K562 (cell line): ENCODE results near the gene C1QTNF5. TPM values are rescaled to one million over a fixed set of nuclear protein-coding genes. Genes with fewer than 3 reads are reported as not detected.
A peak's percentile ranks its signal among the peaks of the same experiment; 100 is the strongest.

Experiments
- ATAC-seq: fragments of 200-7000 bp; cut with Tn5 transposase; 3 replicates; pipeline ENCODE4 v1.9.1; 2020; ENCODE audit warnings: moderate library complexity
- Bru-seq: library from RNA; stranded (reverse); fragments of 400-500 nt; gene quantifications from one replicate; lab custom pipeline; 2021; lab: Mats Ljungman, UMichigan
- BruChase-seq, 2 experiments: library from RNA; stranded (reverse); fragments of 400-500 nt; gene quantifications; one replicate each; lab custom pipeline; 2021; lab: Mats Ljungman, UMichigan
- BruUV-seq: library from RNA; stranded (reverse); fragments of 400-500 nt; replicated peaks from 2 replicates; lab custom pipeline; 2021; lab: Mats Ljungman, UMichigan
- CTCF ChIA-PET: fragments of 300-600 bp; formaldehyde crosslinking; extraction: SDS; loops from one replicate; lab custom pipeline; 2021; ENCODE audit warnings: low intra/inter-chr PET ratio; lab: Yijun Ruan, JAX
- POLR2A ChIA-PET: fragments of 300-600, 350-650 bp; sonication (Branson Sonifier 250); formaldehyde crosslinking; extraction: SDS; loops from one replicate; lab custom pipeline; 2021; ENCODE audit warnings: antibody characterized with exemption, inconsistent platforms; lab: Yijun Ruan, JAX
- DNase-seq, 4 experiments: peaks; one replicate each; pipeline versions ENCODE4 v3.0.0 to v3.0.0-alpha.2; 2011 to 2018; ENCODE audit warnings: low spot score in 3 of 4, mixed read lengths in 3 of 4; ENCODE audit errors: extremely low read depth in 1 of 4
- FAIRE-seq: peaks from 2 replicates; lab custom pipeline; 2011; peaks lifted over from hg19 to GRCh38; lab: Jason Lieb, UNC
- H2AFZ ChIP-seq: 2 replicates; pipeline ENCODE4 v1.6.0; 2011; ENCODE audit warnings: low read depth, low read length, control low read depth, inconsistent platforms
- H3K27ac ChIP-seq: fragments of 200-600 bp; 3 replicates; pipeline ENCODE4 v1.8.0; 2011; ENCODE audit warnings: low read depth, mild to moderate bottlenecking, control low read depth, inconsistent platforms, low read length, moderate library complexity, mixed read lengths; ENCODE audit errors: extremely low read depth
- H3K27me3 ChIP-seq, 2 experiments: fragments of 300-600 bp in 1 of 2; 2 replicates in 1 of 2; 3 replicates in 1 of 2; pipeline versions ENCODE4 v1.6.0 to v1.8.0; 2011; ENCODE audit warnings: inconsistent platforms in 2 of 2, low read length in 2 of 2, mild to moderate bottlenecking in 1 of 2, mixed read lengths in 1 of 2, moderate library complexity in 1 of 2; ENCODE audit not compliant: control insufficient read depth in 2 of 2, insufficient read depth in 2 of 2
- H3K36me3 ChIP-seq: fragments of 300-600 bp; 3 replicates; pipeline ENCODE4 v1.8.0; 2011; ENCODE audit warnings: mild to moderate bottlenecking, low read length, inconsistent platforms; ENCODE audit not compliant: control insufficient read depth, insufficient read depth
- H3K4me1 ChIP-seq, 2 experiments: fragments of 200-600 bp in 1 of 2; replicated peaks in 1 of 2; 2 replicates in 1 of 2; 3 replicates in 1 of 2; pipeline versions ENCODE4 v1.5.1 to v1.8.0; 2011; ENCODE audit warnings: inconsistent platforms in 2 of 2, low read length in 2 of 2, mild to moderate bottlenecking in 1 of 2, mixed read lengths in 1 of 2, moderate library complexity in 1 of 2; ENCODE audit not compliant: control insufficient read depth in 2 of 2, insufficient read depth in 2 of 2
- H3K4me2 ChIP-seq: 2 replicates; pipeline ENCODE4 v1.6.1; 2011; ENCODE audit warnings: low read length, control low read depth, inconsistent platforms, mixed read lengths; ENCODE audit not compliant: insufficient read depth
- H3K4me3 ChIP-seq: fragments of 200-600 bp; sonication (generic), shearing (Covaris generic); 2 replicates; pipeline ENCODE4 v1.5.1; 2016; ENCODE audit warnings: control low read depth, inconsistent platforms
- H3K79me2 ChIP-seq: fragments of 200-600 bp; 3 replicates; pipeline ENCODE4 v1.8.0; 2011; ENCODE audit warnings: low read length, inconsistent platforms; ENCODE audit not compliant: control insufficient read depth, insufficient read depth
- H3K9ac ChIP-seq, 2 experiments: 2 replicates each; pipeline versions ENCODE4 v1.6.0 to v1.6.1; 2011; ENCODE audit warnings: low read depth in 2 of 2, low read length in 2 of 2, control low read depth in 1 of 2, inconsistent platforms in 1 of 2, mild to moderate bottlenecking in 1 of 2, mixed read lengths in 1 of 2; ENCODE audit not compliant: insufficient read depth in 1 of 2
- H3K9me1 ChIP-seq: one replicate; pipeline ENCODE4 v1.6.0; 2011; ENCODE audit warnings: inconsistent platforms, mild to moderate bottlenecking, low read length, moderate library complexity; ENCODE audit not compliant: control insufficient read depth, insufficient read depth
- H3K9me3 ChIP-seq: replicated peaks from 2 replicates; pipeline ENCODE4 v1.5.1; 2011; ENCODE audit warnings: low read depth, low read length, inconsistent platforms; ENCODE audit not compliant: control insufficient read depth, insufficient read depth
- H4K20me1 ChIP-seq: replicated peaks from 2 replicates; pipeline ENCODE4 v1.6.1; 2011; ENCODE audit warnings: low read length, inconsistent platforms, mixed read lengths; ENCODE audit not compliant: control insufficient read depth, insufficient read depth
- CREBBP ChIP-seq: IDR thresholded peaks from one replicate; pipeline ENCODE4 v1.6.1; 2012; ENCODE audit warnings: low read depth, mild to moderate bottlenecking, control low read depth, inconsistent platforms, low read length
- HNRNPK ChIP-seq: fragments of 200-400 bp; formaldehyde crosslinking; IDR thresholded peaks from one replicate; pipeline ENCODE4 v1.6.1; 2018; ENCODE audit warnings: mild to moderate bottlenecking, low read depth, low read length; ENCODE audit not compliant: poor library complexity, severe bottlenecking
- PCBP1 ChIP-seq: fragments of 200-400 bp; formaldehyde crosslinking; IDR thresholded peaks from 2 replicates; pipeline ENCODE4 v1.6.1; 2018; ENCODE audit warnings: mild to moderate bottlenecking, low read depth, low read length; ENCODE audit not compliant: poor library complexity, severe bottlenecking
- WGBS: fragments of 100-300 bp; shearing (Covaris generic); methylation state at CpG from one replicate; pipeline ENCODE4 v1.1.6; 2016; ENCODE audit warnings: low coverage, mixed read lengths; ENCODE audit not compliant: insufficient coverage; ENCODE audit errors: missing lambda C conversion rate; 5-methylcytosine and 5-hydroxymethylcytosine counted together
- in situ Hi-C: fragments of 300-500 bp; cut with MboI; formaldehyde crosslinking; loops from 4 replicates; pipeline ENCODE4 v1.15.0; 2018; ENCODE audit warnings: inconsistent platforms, mixed read lengths
- intact Hi-C: fragments of 100-400 bp; cut with micrococcal nuclease; formaldehyde crosslinking; loops from 2 replicates; pipeline ENCODE4 v1.14.2; 2022
- long read RNA-seq, 3 experiments: library from polyadenylated mRNA in 2 of 3; library from RNA in 1 of 3; unstranded in 2 of 3; stranded (forward) in 1 of 3; transcript quantifications; one replicate each; pipeline ENCODE4 v2.0.0, GENCODE V29; 2019 to 2022
- polyA minus RNA-seq, 3 experiments: library from RNA; depleted of rRNA, polyadenylated mRNA; stranded (reverse); fragments of >200 nt; gene quantifications; 2 replicates each; pipeline ENCODE4 v1.2.3, GENCODE V29; 2011
- polyA plus RNA-seq, 8 experiments: library from polyadenylated mRNA; depleted of rRNA in 4 of 8; stranded (reverse) in 5 of 8; unstranded in 3 of 8; fragments of >200 nt; fragmentation: Nextera tagmentation in 2 of 8; fragmentation: Illumina TruSeq in 1 of 8; extraction: Ambion mirVana in 2 of 8; extraction: Trizol in 1 of 8; gene quantifications; 2 replicates each; pipeline versions ENCODE4 v1.2.1 to v1.2.3, GENCODE V29; 2011 to 2014; ENCODE audit warnings: inconsistent platforms in 1 of 8, missing spikeins in 1 of 8
- total RNA-seq, 7 experiments: library from RNA; depleted of rRNA in 6 of 7; stranded (reverse); fragments of >200 nt in 6 of 7; fragmentation: Illumina TruSeq in 2 of 7; extraction: Trizol in 2 of 7; gene quantifications; 2 replicates each; pipeline versions ENCODE4 v1.2.1 to v1.2.3, GENCODE V29; 2011 to 2021; ENCODE audit warnings: low replicate concordance in 1 of 7

The C1QTNF5 gene
- 0.95 TPM in 1 of 2 replicates, not detected in the other for total RNA-seq (2011; cell fraction: chromatin; rRNA removed; ENCODE audit: low replicate concordance)
- total RNA-seq (2011; cell fraction: nucleolus; rRNA removed): 1.1 and 1.2 TPM in 2 replicates
- 0.88 TPM in 1 of 2 replicates, not detected in the other for total RNA-seq (2011; cell fraction: nucleoplasm; rRNA removed)
- total RNA-seq (2014; rRNA removed): 0.18 and 0.82 TPM in 2 replicates
- total RNA-seq (2014; rRNA removed; fragmentation: Illumina TruSeq; extraction: Trizol): 0.13 and 0.18 TPM in 2 replicates
- 0.22 TPM in 1 of 2 replicates, not detected in the other for total RNA-seq (2015; rRNA removed; fragmentation: Illumina TruSeq; extraction: Trizol)
- total RNA-seq (2021): 0.47 and 0.65 TPM in 2 replicates
- polyA plus RNA-seq (2011; rRNA removed): 0.35 and 0.41 TPM in 2 replicates
- polyA plus RNA-seq (2011; cell fraction: cytosol; rRNA removed): 0.46 and 1.2 TPM in 2 replicates
- 1.4 and 1.5 TPM in 2 replicates for polyA plus RNA-seq (2011; cell fraction: nucleus; rRNA removed)
- 0.35 and 0.79 TPM in 2 replicates for polyA plus RNA-seq (2012)
- 0.19 and 0.25 TPM in 2 replicates for polyA plus RNA-seq (2014; fragmentation: Illumina TruSeq; extraction: Trizol)
- polyA plus RNA-seq (2014; fragmentation: Nextera tagmentation; extraction: Ambion mirVana): under 1 TPM in 1 of 2 experiments, not detected in 1; 0.07 TPM
- 0.45 and 0.76 TPM in 2 replicates for polyA plus RNA-seq (2014; rRNA removed)
- polyA minus RNA-seq (2011; rRNA and poly(A)+ RNA removed): 0.12 TPM in 1 of 2 replicates, not detected in the other
- not detected in 2 replicates for polyA minus RNA-seq (2011; cell fraction: cytosol; rRNA and poly(A)+ RNA removed)
- 0.44 and 0.54 TPM in 2 replicates for polyA minus RNA-seq (2011; cell fraction: nucleus; rRNA and poly(A)+ RNA removed)
- percentile 7 among the genes with signal in this experiment for Bru-seq, nascent RNA
- BruChase-seq, experiment 1, labeled RNA remaining after a 2-hour chase: not detected
- BruChase-seq, experiment 2, labeled RNA remaining after a 6-hour chase: not detected
- long read RNA-seq, experiment 1: 0 reads
- long read RNA-seq, experiment 2: 0 reads
- long read RNA-seq, experiment 3: 0 reads

GRCh38 chr11:119340335-119341221 is at the start of gene C1QTNF5:
TSS of gene C1QTNF5 (minus strand) at chr11:119340883. CDS start at chr11:119340397, 486 bp downstream.
- peaks cover 0 to 14% of the 10 kb centered on the region in 2 experiments; a peak in 3 of 5 replicates for H3K27me3 ChIP-seq
- peak within 1 kb of the TSS; percentile 66 for H3K4me2 ChIP-seq
- ChIA-PET CTCF (interaction anchor here (0.7 to 1.2 kb wide), 3 partner anchors 16 to 135 kb away, joined by 3 to 6 read pairs (median 4); no protein-coding TSS in a partner anchor), POLR2A (interaction anchor here (0.6 to 1.4 kb wide), 4 partner anchors 8 to 1073 kb away, joined by 3 to 8 read pairs (median 4); no protein-coding TSS in a partner anchor)
- peak; percentile 17 for TF ChIP-seq HNRNPK
- no peak for TF ChIP-seq CREBBP
- TF ChIP-seq PCBP1: peak; percentile 29
- H3K9me3 ChIP-seq: no peaks in the 10 kb centered on the region
- in situ Hi-C loops: no loop called here
- H4K20me1 ChIP-seq: no peaks in the 10 kb centered on the region
- peak within 1 kb of the TSS; percentile 52; the same call in 2 of the 3 replicates for H3K27ac ChIP-seq
- 57% methylated on average over 13 of the region's 53 CpGs for WGBS
- peaks cover 19% of the 10 kb centered on the region for H3K79me2 ChIP-seq
- peak within 1 kb of the TSS; percentile 91 for H2AFZ ChIP-seq
- H3K4me1 ChIP-seq: peaks cover 23 to 60% of the 10 kb centered on the region in 2 experiments; a peak in 4 of 5 replicates
- ATAC-seq (peak; percentile 25), DNase-seq (peak in 2 of 4 experiments; percentile 35 to 43), FAIRE-seq (no peak)
- BruUV-seq: no TSS peak
- peak within 1 kb of the TSS; percentile 63 to 92; a peak in 3 of 4 replicates for H3K9ac ChIP-seq
- no peaks in the 10 kb centered on the region for H3K9me1 ChIP-seq
- intact Hi-C loops: no loop called here
- peak within 1 kb of the TSS; percentile 37 for H3K4me3 ChIP-seq
- peaks cover 16% of the 10 kb centered on the region; the same call in 1 of the 3 replicates for H3K36me3 ChIP-seq
